Measurements from ENCODE around the gene BUB3.

The BUB3 gene

GRCh38 chr10:123194056-123194455, 39.9 kb downstream of the BUB3 start:
- H3K27me3 ChIP-seq (ENCODE audit: control insufficient read depth, insufficient read depth, low read length) = no peaks in the 10 kb centered on the region
- no peak overlapping the region for H3K4me2 ChIP-seq (ENCODE audit: low read length)
- H3K9me3 ChIP-seq (replicated peaks; ENCODE audit: low read length) = no peaks in the 10 kb centered on the region

GRCh38 chr10:123200531-123200930, 46.3 kb downstream of the BUB3 start:
- Histone ChIP-seq H3K9ac (ENCODE audit: low read depth, low read length) (no peak overlapping the region), H3K4me1 (ENCODE audit: control insufficient read depth, insufficient read depth, low read length) (no peaks in the 10 kb centered on the region), H3K36me3 (ENCODE audit: insufficient read depth, low read length) (no peaks in the 10 kb centered on the region), H3K27me3 (ENCODE audit: control insufficient read depth, insufficient read depth, low read length) (no peaks in the 10 kb centered on the region), H3K4me3 (ENCODE audit: low read length) (no peak overlapping the region), H3K4me2 (ENCODE audit: low read length) (no peak overlapping the region), H3K9me3 (replicated peaks; ENCODE audit: low read length) (no peaks in the 10 kb centered on the region)

More at GRCh38 chr10:123194056-123194455, 39.9 kb downstream of the BUB3 start:
- Histone ChIP-seq H3K4me1 (ENCODE audit: control insufficient read depth, insufficient read depth, low read length) (no peaks in the 10 kb centered on the region), H3K9ac (ENCODE audit: low read depth, low read length) (no peak overlapping the region), H3K36me3 (ENCODE audit: insufficient read depth, low read length) (no peaks in the 10 kb centered on the region), H3K4me3 (ENCODE audit: low read length) (no peak overlapping the region)

- no peak overlapping the region for H3K4me2 ChIP-seq (ENCODE audit: low read length)
- H3K4me3 ChIP-seq (ENCODE audit: low read length) = no peak overlapping the region
- no peaks in the 10 kb centered on the region for H3K36me3 ChIP-seq (ENCODE audit: insufficient read depth, low read length)
- H3K4me1 ChIP-seq (ENCODE audit: control insufficient read depth, insufficient read depth, low read length) = no peaks in the 10 kb centered on the region
- no peaks in the 10 kb centered on the region for H3K9me3 ChIP-seq (replicated peaks; ENCODE audit: low read length)
- no peaks in the 10 kb centered on the region for H3K27me3 ChIP-seq (ENCODE audit: control insufficient read depth, insufficient read depth, low read length)
- no peak overlapping the region for H3K9ac ChIP-seq (ENCODE audit: low read depth, low read length)
Observed at GRCh38 chr10:123202506-123202905, 48.3 kb downstream of the BUB3 start.

- no peak overlapping the region for H3K9ac ChIP-seq (ENCODE audit: low read depth, low read length)
- no peaks in the 10 kb centered on the region for H3K36me3 ChIP-seq (ENCODE audit: insufficient read depth, low read length)
- no peaks in the 10 kb centered on the region for H3K4me1 ChIP-seq (ENCODE audit: control insufficient read depth, insufficient read depth, low read length)
- H3K4me2 ChIP-seq (ENCODE audit: low read length) = no peak overlapping the region
- H3K9me3 ChIP-seq (replicated peaks; ENCODE audit: low read length) = no peaks in the 10 kb centered on the region
- H3K4me3 ChIP-seq (ENCODE audit: low read length) = no peak overlapping the region
- no peaks in the 10 kb centered on the region for H3K27me3 ChIP-seq (ENCODE audit: control insufficient read depth, insufficient read depth, low read length)
Observed at GRCh38 chr10:123203393-123204126, 49.4 kb downstream of the BUB3 start.

GRCh38 chr10:123204127-123204461, 49.9 kb downstream of the BUB3 start:
- no peaks in the 10 kb centered on the region for H3K36me3 ChIP-seq (ENCODE audit: insufficient read depth, low read length)
- no peaks in the 10 kb centered on the region for H3K4me1 ChIP-seq (ENCODE audit: control insufficient read depth, insufficient read depth, low read length)
- H3K4me2 ChIP-seq (ENCODE audit: low read length) = no peak overlapping the region
- no peak overlapping the region for H3K4me3 ChIP-seq (ENCODE audit: low read length)
- H3K9me3 ChIP-seq (replicated peaks; ENCODE audit: low read length) = no peaks in the 10 kb centered on the region
- no peak overlapping the region for H3K9ac ChIP-seq (ENCODE audit: low read depth, low read length)
- H3K27me3 ChIP-seq (ENCODE audit: control insufficient read depth, insufficient read depth, low read length) = no peaks in the 10 kb centered on the region

GRCh38 chr10:123205041-123205440, 50.8 kb downstream of the BUB3 start:
- no peak overlapping the region for H3K4me2 ChIP-seq (ENCODE audit: low read length)
- no peaks in the 10 kb centered on the region for H3K36me3 ChIP-seq (ENCODE audit: insufficient read depth, low read length)
- H3K27me3 ChIP-seq (ENCODE audit: control insufficient read depth, insufficient read depth, low read length) = no peaks in the 10 kb centered on the region

GRCh38 chr10:123212063-123212462, 57.9 kb downstream of the BUB3 start:
- no peaks in the 10 kb centered on the region for H3K9me3 ChIP-seq (replicated peaks; ENCODE audit: low read length)

More at GRCh38 chr10:123205041-123205440, 50.8 kb downstream of the BUB3 start:
- no peak overlapping the region for H3K9ac ChIP-seq (ENCODE audit: low read depth, low read length)
- H3K9me3 ChIP-seq (replicated peaks; ENCODE audit: low read length) = no peaks in the 10 kb centered on the region
- H3K4me3 ChIP-seq (ENCODE audit: low read length) = no peak overlapping the region
- no peaks in the 10 kb centered on the region for H3K4me1 ChIP-seq (ENCODE audit: control insufficient read depth, insufficient read depth, low read length)

GRCh38 chr10:123212640-123213039, 58.4 kb downstream of the BUB3 start:
- H3K4me3 ChIP-seq (ENCODE audit: low read length) = no peak overlapping the region
- no peaks in the 10 kb centered on the region for H3K4me1 ChIP-seq (ENCODE audit: control insufficient read depth, insufficient read depth, low read length)
- H3K27me3 ChIP-seq (ENCODE audit: control insufficient read depth, insufficient read depth, low read length) = no peaks in the 10 kb centered on the region
- no peaks in the 10 kb centered on the region for H3K9me3 ChIP-seq (replicated peaks; ENCODE audit: low read length)
- H3K4me2 ChIP-seq (ENCODE audit: low read length) = no peak overlapping the region
- H3K9ac ChIP-seq (ENCODE audit: low read depth, low read length) = no peak overlapping the region
- H3K36me3 ChIP-seq (ENCODE audit: insufficient read depth, low read length) = no peaks in the 10 kb centered on the region

More at GRCh38 chr10:123212063-123212462, 57.9 kb downstream of the BUB3 start:
- Histone ChIP-seq H3K4me3 (ENCODE audit: low read length) (no peak overlapping the region), H3K4me1 (ENCODE audit: control insufficient read depth, insufficient read depth, low read length) (no peaks in the 10 kb centered on the region), H3K27me3 (ENCODE audit: control insufficient read depth, insufficient read depth, low read length) (no peaks in the 10 kb centered on the region), H3K4me2 (ENCODE audit: low read length) (no peak overlapping the region), H3K36me3 (ENCODE audit: insufficient read depth, low read length) (no peaks in the 10 kb centered on the region), H3K9ac (ENCODE audit: low read depth, low read length) (no peak overlapping the region)

- Histone ChIP-seq H3K4me1 (ENCODE audit: control insufficient read depth, insufficient read depth, low read length) (no peaks in the 10 kb centered on the region), H3K9ac (ENCODE audit: low read depth, low read length) (no peak overlapping the region), H3K4me2 (ENCODE audit: low read length) (no peak overlapping the region), H3K9me3 (replicated peaks; ENCODE audit: low read length) (no peaks in the 10 kb centered on the region), H3K4me3 (ENCODE audit: low read length) (no peak overlapping the region), H3K36me3 (ENCODE audit: insufficient read depth, low read length) (no peaks in the 10 kb centered on the region), H3K27me3 (ENCODE audit: control insufficient read depth, insufficient read depth, low read length) (no peaks in the 10 kb centered on the region)
Observed at GRCh38 chr10:123213192-123213591, 59.0 kb downstream of the BUB3 start.
